GM19397 (cell line): ENCODE data around the gene RNU1-2.
"Not testable (repeated sequence)": the region's sequence is repeated elsewhere in the genome, so short reads cannot be mapped to it uniquely, and the experiment has no call there.

ENCODE experiments used
- ATAC-seq: cut with Tn5 transposase; IDR thresholded peaks from one replicate; pipeline ENCODE4 v1.9.1; 2021; ENCODE audit warnings: mild to moderate bottlenecking, moderate library complexity; ENCODE audit not compliant: unreplicated experiment

Gene RNU1-2

GRCh38 chr1:16924919-16925477 lies 29.2 kb downstream of the RNU1-2 start:
- ATAC-seq: no peak

- no peak for ATAC-seq
Observed at GRCh38 chr1:16925635-16926490, 30.1 kb downstream of the RNU1-2 start.

- no peak for ATAC-seq
Observed at GRCh38 chr1:16926491-16927073, 30.8 kb downstream of the RNU1-2 start.

GRCh38 chr1:16927256-16927655 lies 31.5 kb downstream of the RNU1-2 start:
- ATAC-seq: no peak

GRCh38 chr1:16927711-16928485 lies 32.1 kb downstream of the RNU1-2 start:
- no peak for ATAC-seq

GRCh38 chr1:16929146-16930041 lies 33.6 kb downstream of the RNU1-2 start:
- not testable (repeated sequence) for ATAC-seq

GRCh38 chr1:16931206-16931934 lies 35.6 kb downstream of the RNU1-2 start:
- ATAC-seq: not testable (repeated sequence)

- ATAC-seq: not testable (repeated sequence)
Observed at GRCh38 chr1:16933945-16934344, 38.2 kb downstream of the RNU1-2 start.

GRCh38 chr1:16936580-16936979 lies 40.8 kb downstream of the RNU1-2 start:
- not testable (repeated sequence) for ATAC-seq

GRCh38 chr1:16938351-16939321 lies 42.9 kb downstream of the RNU1-2 start:
- no peak for ATAC-seq

GRCh38 chr1:16939386-16940180 lies 43.8 kb downstream of the RNU1-2 start:
- not testable (repeated sequence) for ATAC-seq

GRCh38 chr1:16944038-16944437 lies 48.3 kb downstream of the RNU1-2 start:
- ATAC-seq: no peak

- ATAC-seq: not testable (repeated sequence)
Observed at GRCh38 chr1:16945512-16945911, 49.7 kb downstream of the RNU1-2 start.
